Measurements from ENCODE around the gene AGA. TPM values are rescaled to one million over a fixed set of nuclear protein-coding genes. Genes with fewer than 3 reads are reported as not detected.

AGA gene
- total and polyA plus RNA-seq, 2 of the 13 experiments (the other 11 are each of a cell fraction or from before 2014, with no cell fraction given), result 21.9 to 22.3 TPM

DNA sequence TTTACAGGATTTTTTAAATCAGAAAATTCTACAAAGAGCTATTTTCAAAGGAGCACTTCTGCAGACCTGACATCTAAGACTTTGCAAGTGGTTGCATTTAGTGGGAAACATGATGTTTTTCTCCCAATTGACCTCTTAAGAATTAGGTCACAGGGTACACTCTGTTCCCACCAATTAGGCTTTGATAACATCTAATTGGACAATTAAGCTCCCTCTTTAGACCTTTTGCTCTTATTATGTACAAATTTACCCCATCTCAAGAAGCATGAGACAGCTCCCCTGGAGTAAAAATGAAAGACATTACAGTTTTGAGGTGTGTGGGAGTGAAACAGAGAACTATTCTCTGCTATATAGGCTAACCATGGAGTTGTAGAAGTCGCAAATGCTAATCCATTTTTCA, 31.8 kb upstream of the AGA start:
- ChIA-PET POLR2A (no interaction called here), CTCF (ENCODE audit: low intra/inter-chr PET ratio, low total read pairs) (no interaction called here)
- BruUV-seq (replicated peaks), result no TSS peak

GRCh38 chr4:177464026-177464425, 21.8 kb upstream of the AGA start:
- in situ Hi-C loops (cut with HindIII; ENCODE audit: extremely low pct_ligation_motif_present, low pct_unique_long_range_greater_than_20kb), result no loop called here
- WGBS (ENCODE audit: low lambda C conversion rate), result 55% methylated on average over 4 of the region's 4 CpGs
- H3K79me2 ChIP-seq (ENCODE audit: insufficient read depth, low read length), result no peaks in the 10 kb centered on the region
- no peaks in the 10 kb centered on the region for H3K9me3 ChIP-seq (ENCODE audit: low read length)
- no peak overlapping the region for H3K9ac ChIP-seq (ENCODE audit: insufficient read depth, low read depth, low read length)
- ChIA-PET CTCF (ENCODE audit: low intra/inter-chr PET ratio, low total read pairs) (no interaction called here), POLR2A (no interaction called here)
- no peaks in the 10 kb centered on the region for H3K27me3 ChIP-seq (ENCODE audit: control insufficient read depth in 1 of 2, insufficient read depth in 2 of 2, low read length in 2 of 2)
- FAIRE-seq, result no peak
- H3K36me3 ChIP-seq (replicated peaks in 1 of 2; ENCODE audit: control insufficient read depth in 1 of 2, insufficient read depth in 2 of 2, low read length in 2 of 2), result no peaks in the 10 kb centered on the region
- H3K4me2 ChIP-seq (ENCODE audit: low read depth, low read length), result no peak overlapping the region
- intact Hi-C loops (cut with micrococcal nuclease; ENCODE audit: unreplicated experiment), result no loop called here
- no peak overlapping the region for H3K4me3 ChIP-seq (replicated peaks in 1 of 3; ENCODE audit: insufficient read depth in 1 of 3, low read depth in 2 of 3, low read length in 3 of 3)
- no peaks in the 10 kb centered on the region for H4K20me1 ChIP-seq (ENCODE audit: insufficient read depth, low read length)
- H3K4me1 ChIP-seq (ENCODE audit: insufficient read depth, low read length), result no peaks in the 10 kb centered on the region
- no peak for DNase-seq (ENCODE audit: low spot score)
- BruUV-seq (replicated peaks), result no TSS peak
- H2AFZ ChIP-seq (ENCODE audit: low read length), result no peak overlapping the region
- ATAC-seq, result no peak
- H3K27ac ChIP-seq (ENCODE audit: extremely low read length, insufficient read depth, low read length), result no peak overlapping the region
- no peak for TF ChIP-seq KLF13 (CRISPR knock-in tag; IDR thresholded peaks at IDR 0.05)
- TF ChIP-seq NONO (IDR thresholded peaks at IDR 0.05), result no peak
- TF ChIP-seq NONO (CRISPR knock-in tag; conservative IDR thresholded peaks at IDR 0.05), result no peak
- TF ChIP-seq ZNF567 (CRISPR knock-in tag; IDR thresholded peaks at IDR 0.05; ENCODE audit: borderline replicate concordance), result no peak
- TF ChIP-seq MED1 (CRISPR knock-in tag; IDR thresholded peaks at IDR 0.05), result no peak
- TF ChIP-seq, protein P1, sequence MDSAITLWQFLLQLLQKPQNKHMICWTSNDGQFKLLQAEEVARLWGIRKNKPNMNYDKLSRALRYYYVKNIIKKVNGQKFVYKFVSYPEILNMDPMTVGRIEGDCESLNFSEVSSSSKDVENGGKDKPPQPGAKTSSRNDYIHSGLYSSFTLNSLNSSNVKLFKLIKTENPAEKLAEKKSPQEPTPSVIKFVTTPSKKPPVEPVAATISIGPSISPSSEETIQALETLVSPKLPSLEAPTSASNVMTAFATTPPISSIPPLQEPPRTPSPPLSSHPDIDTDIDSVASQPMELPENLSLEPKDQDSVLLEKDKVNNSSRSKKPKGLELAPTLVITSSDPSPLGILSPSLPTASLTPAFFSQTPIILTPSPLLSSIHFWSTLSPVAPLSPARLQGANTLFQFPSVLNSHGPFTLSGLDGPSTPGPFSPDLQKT (CRISPR knock-in tag; IDR thresholded peaks at IDR 0.05; ENCODE audit: borderline replicate concordance), result no peak
- no peak for TF ChIP-seq NFE2 (CRISPR knock-in tag; IDR thresholded peaks at IDR 0.05)
- TF ChIP-seq, protein P2, sequence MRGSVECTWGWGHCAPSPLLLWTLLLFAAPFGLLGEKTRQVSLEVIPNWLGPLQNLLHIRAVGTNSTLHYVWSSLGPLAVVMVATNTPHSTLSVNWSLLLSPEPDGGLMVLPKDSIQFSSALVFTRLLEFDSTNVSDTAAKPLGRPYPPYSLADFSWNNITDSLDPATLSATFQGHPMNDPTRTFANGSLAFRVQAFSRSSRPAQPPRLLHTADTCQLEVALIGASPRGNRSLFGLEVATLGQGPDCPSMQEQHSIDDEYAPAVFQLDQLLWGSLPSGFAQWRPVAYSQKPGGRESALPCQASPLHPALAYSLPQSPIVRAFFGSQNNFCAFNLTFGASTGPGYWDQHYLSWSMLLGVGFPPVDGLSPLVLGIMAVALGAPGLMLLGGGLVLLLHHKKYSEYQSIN (CRISPR knock-in tag; IDR thresholded peaks at IDR 0.05; ENCODE audit: borderline replicate concordance), result no peak
- no peak for TF ChIP-seq MYNN (CRISPR knock-in tag; IDR thresholded peaks at IDR 0.05; ENCODE audit: low read depth)
- TF ChIP-seq KLF15 (CRISPR knock-in tag; IDR thresholded peaks at IDR 0.05; ENCODE audit: borderline replicate concordance), result no peak
- TF ChIP-seq PHB2 (IDR thresholded peaks at IDR 0.05; ENCODE audit: partially characterized antibody), result no peak
- no peak for TF ChIP-seq ZNF709 (CRISPR knock-in tag; IDR thresholded peaks at IDR 0.05)

More for the DNA sequence above, 31.8 kb upstream of the AGA start:
- Histone ChIP-seq H3K27me3 (ENCODE audit: control insufficient read depth in 1 of 2, insufficient read depth in 2 of 2, low read length in 2 of 2) (no peaks in the 10 kb centered on the region; a peak in 1 of 5 replicates), H3K4me3 (replicated peaks in 1 of 3; ENCODE audit: insufficient read depth in 1 of 3, low read depth in 2 of 3, low read length in 3 of 3) (no peak overlapping the region), H3K4me2 (ENCODE audit: low read depth, low read length) (no peak overlapping the region), H3K36me3 (replicated peaks in 1 of 2; ENCODE audit: control insufficient read depth in 1 of 2, insufficient read depth in 2 of 2, low read length in 2 of 2) (no peaks in the 10 kb centered on the region), H3K4me1 (ENCODE audit: insufficient read depth, low read length) (no peaks in the 10 kb centered on the region), H3K9me3 (ENCODE audit: low read length) (no peaks in the 10 kb centered on the region), H2AFZ (ENCODE audit: low read length) (no peak overlapping the region), H3K9ac (ENCODE audit: insufficient read depth, low read depth, low read length) (no peak overlapping the region), H4K20me1 (ENCODE audit: insufficient read depth, low read length) (no peaks in the 10 kb centered on the region), H3K27ac (ENCODE audit: extremely low read length, insufficient read depth, low read length) (no peak overlapping the region), H3K79me2 (ENCODE audit: insufficient read depth, low read length) (no peaks in the 10 kb centered on the region)
- in situ Hi-C loops (cut with HindIII; ENCODE audit: extremely low pct_ligation_motif_present, low pct_unique_long_range_greater_than_20kb), result no loop called here
- TF ChIP-seq ZNF468 (CRISPR knock-in tag; IDR thresholded peaks at IDR 0.05) (no peak), KLF9 (CRISPR knock-in tag; IDR thresholded peaks at IDR 0.05; ENCODE audit: low read depth) (no peak), ZNF605 (CRISPR knock-in tag; IDR thresholded peaks at IDR 0.05) (no peak), IKZF5 (CRISPR knock-in tag; IDR thresholded peaks at IDR 0.05) (no peak)
- FAIRE-seq (no peak), DNase-seq (ENCODE audit: low spot score) (no peak), ATAC-seq (no peak)
- 0% methylated on average over 1 of the region's 1 CpG for WGBS (ENCODE audit: low lambda C conversion rate)
- intact Hi-C loops (cut with micrococcal nuclease; ENCODE audit: unreplicated experiment), result no loop called here

All from HepG2 (cell line).